K562 (cell line): ENCODE results near the gene SFXN2. TPM values are rescaled to one million over a fixed set of nuclear protein-coding genes. Genes with fewer than 3 reads are reported as not detected.

Experiments
- DEAF1 ChIP-seq: fragments of 450-650 bp; formaldehyde crosslinking; IDR thresholded peaks from 2 replicates; pipeline ENCODE4 v1.4.0; 2020; ENCODE audit warnings: mild to moderate bottlenecking, moderate library complexity
- KLF16 ChIP-seq: IDR thresholded peaks from 2 replicates; pipeline ENCODE4 v1.6.1; 2016; ENCODE audit warnings: antibody characterized with exemption
- RAD21 ChIP-seq, 2 experiments: fragments of 250-450 bp in 1 of 2; fragments of 450-650 bp in 1 of 2; sonication (Bioruptor Pico) in 1 of 2; formaldehyde crosslinking in 1 of 2; IDR thresholded peaks in 1 of 2; conservative IDR thresholded peaks in 1 of 2; 2 replicates each; pipeline versions ENCODE4 v1.4.0 to v1.8.0; 2020 to 2022; ENCODE audit warnings: mild to moderate bottlenecking in 2 of 2, moderate library complexity in 1 of 2
- TAF7 ChIP-seq: fragments of 450-650 bp; IDR thresholded peaks from 2 replicates; pipeline ENCODE4 v1.6.1; 2016; ENCODE audit warnings: missing genetic modification characterization, missing compliant biosample characterization
- TFAP4 ChIP-seq: sonication (generic); formaldehyde crosslinking; IDR thresholded peaks from 2 replicates; pipeline ENCODE4 v1.8.0; 2022; ENCODE audit warnings: missing genetic modification reagents, mild to moderate bottlenecking, moderate library complexity, borderline replicate concordance
- VEZF1 ChIP-seq: fragments of 200-800 bp; sonication (Bioruptor generic); IDR thresholded peaks from 2 replicates; pipeline ENCODE4 v1.6.1; 2017; ENCODE audit warnings: missing genetic modification characterization, missing compliant biosample characterization
- ZNF324 ChIP-seq: fragments of 250-450 bp; sonication (Bioruptor Pico); IDR thresholded peaks from 2 replicates; pipeline ENCODE4 v1.4.0; 2020; ENCODE audit warnings: mild to moderate bottlenecking
- ZNF717 ChIP-seq: fragments of 250-450 bp; sonication (Bioruptor Pico); IDR thresholded peaks from 2 replicates; pipeline ENCODE4 v1.5.0; 2021
- polyA plus RNA-seq, 8 experiments: library from polyadenylated mRNA; depleted of rRNA in 4 of 8; stranded (reverse) in 5 of 8; unstranded in 3 of 8; fragments of >200 nt; fragmentation: Nextera tagmentation in 2 of 8; fragmentation: Illumina TruSeq in 1 of 8; extraction: Ambion mirVana in 2 of 8; extraction: Trizol in 1 of 8; gene quantifications; 2 replicates each; pipeline versions ENCODE4 v1.2.1 to v1.2.3, GENCODE V29; 2011 to 2014; ENCODE audit warnings: inconsistent platforms in 1 of 8, missing spikeins in 1 of 8
- total RNA-seq, 7 experiments: library from RNA; depleted of rRNA in 6 of 7; stranded (reverse); fragments of >200 nt in 6 of 7; fragmentation: Illumina TruSeq in 2 of 7; extraction: Trizol in 2 of 7; gene quantifications; 2 replicates each; pipeline versions ENCODE4 v1.2.1 to v1.2.3, GENCODE V29; 2011 to 2021; ENCODE audit warnings: low replicate concordance in 1 of 7

SFXN2 gene
- total and polyA plus RNA-seq, 9 of the 15 experiments (the other 6 are each of a cell fraction or from before 2014, with no cell fraction given) = 7.3 to 23.8 (median 15.7) TPM

GRCh38 chr10:102678842-102679289 is 35.6 kb upstream of the SFXN2 start (continued):
- TF ChIP-seq ZNF324 = no peak
- peak; percentile 31; the same call in 1 of the 2 replicates for TF ChIP-seq VEZF1 (CRISPR knock-in tag)
- no peak for TF ChIP-seq TAF7 (tag)
- TF ChIP-seq DEAF1 (CRISPR knock-in tag) = peak; percentile 30; the same call in 1 of the 2 replicates
- TF ChIP-seq TFAP4 (CRISPR knock-in tag) = peak; percentile 94
- peak; percentile 38 to 72 for TF ChIP-seq RAD21 (CRISPR knock-in tag; conservative IDR thresholded peaks at IDR 0.05 in 1 of 2, IDR thresholded peaks at IDR 0.05 in 1 of 2)
- no peak for TF ChIP-seq ZNF717 (CRISPR knock-in tag)
- TF ChIP-seq KLF16 = 0 out of 2 replicates have a peak, but pooled peaks have one; percentile 10
